ENCODE measurements around the gene WWP2. TPM values are rescaled to one million over a fixed set of nuclear protein-coding genes. Genes with fewer than 3 reads are reported as not detected.
A peak's percentile ranks its signal among the peaks of the same experiment; 100 is the strongest.

Gene WWP2
- polyA plus RNA-seq, 3 donors = 29.6 to 54.4 (median 46.0) TPM

DNA sequence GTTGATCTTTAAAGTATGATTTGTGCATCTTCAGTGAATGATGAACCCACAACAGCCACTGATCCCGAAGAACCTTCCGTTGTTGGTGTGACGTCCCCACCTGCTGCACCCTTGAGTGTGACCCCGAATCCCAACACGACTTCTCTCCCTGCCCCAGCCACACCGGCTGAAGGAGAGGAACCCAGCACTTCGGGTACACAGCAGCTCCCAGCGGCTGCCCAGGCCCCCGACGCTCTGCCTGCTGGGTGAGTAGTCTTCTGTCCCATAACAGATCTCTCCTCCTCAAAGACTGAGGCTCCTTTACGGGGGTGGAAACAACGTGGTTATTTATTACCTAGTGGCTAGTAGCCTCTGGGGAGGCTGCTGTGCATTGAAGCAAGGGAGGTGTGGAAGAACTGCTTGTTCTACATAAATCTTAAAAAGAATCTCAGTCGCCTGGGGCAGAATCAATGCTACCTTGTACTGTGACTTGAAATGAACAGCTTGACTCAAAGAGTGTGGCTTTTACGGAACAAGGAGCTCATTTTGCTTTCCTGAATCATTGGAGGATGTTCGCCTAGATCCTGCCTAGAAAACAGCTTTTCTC is 126.0 kb downstream of the WWP2 start:
- H3K79me2 ChIP-seq (ENCODE audit: insufficient read depth, low read length) = peaks cover 7% of the 10 kb centered on the region
- H3K27ac ChIP-seq (ENCODE audit: low read depth in 1 of 2, low read length in 2 of 2) = no peak overlapping the region
- no peak overlapping the region for H2AFZ ChIP-seq (ENCODE audit: insufficient read depth, low read depth, low read length, poor library complexity, severe bottlenecking)
- no peaks in the 10 kb centered on the region for H3K27me3 Mint-ChIP-seq (ENCODE audit: low read depth in 3 of 3)
- no peak overlapping the region for H3K4me2 ChIP-seq (replicated peaks; ENCODE audit: extremely low read depth, low read length, poor library complexity, severe bottlenecking)
- H3K4me3 Mint-ChIP-seq = no peak overlapping the region
- WGBS (ENCODE audit: insufficient coverage) = 94% methylated on average over 2 of the region's 15 CpGs
- H3K27ac Mint-ChIP-seq = peak overlapping the region in 2 of 7 donors; percentile 64 to 76
- H3K9me3 ChIP-seq (replicated peaks in 1 of 2; ENCODE audit: control insufficient read depth in 1 of 2, insufficient read depth in 1 of 2, low read length in 2 of 2) = no peaks in the 10 kb centered on the region
- no peak overlapping the region for H3K4me3 ChIP-seq (replicated peaks in 1 of 3; ENCODE audit: low read depth in 2 of 3, low read length in 3 of 3)
- no peaks in the 10 kb centered on the region for H3K4me1 ChIP-seq (ENCODE audit: control insufficient read depth in 1 of 2, insufficient read depth in 2 of 2, low read length in 2 of 2)
- H3K4me1 Mint-ChIP-seq = no peaks in the 10 kb centered on the region
- no peaks in the 10 kb centered on the region for H3K27me3 ChIP-seq (ENCODE audit: control insufficient read depth in 2 of 2, insufficient read depth in 2 of 2, low read length in 2 of 2)
- peaks cover 0 to 4% (median 0%) of the 10 kb centered on the region in 7 donors for H3K9me3 Mint-ChIP-seq
- TF ChIP-seq, protein P1, sequence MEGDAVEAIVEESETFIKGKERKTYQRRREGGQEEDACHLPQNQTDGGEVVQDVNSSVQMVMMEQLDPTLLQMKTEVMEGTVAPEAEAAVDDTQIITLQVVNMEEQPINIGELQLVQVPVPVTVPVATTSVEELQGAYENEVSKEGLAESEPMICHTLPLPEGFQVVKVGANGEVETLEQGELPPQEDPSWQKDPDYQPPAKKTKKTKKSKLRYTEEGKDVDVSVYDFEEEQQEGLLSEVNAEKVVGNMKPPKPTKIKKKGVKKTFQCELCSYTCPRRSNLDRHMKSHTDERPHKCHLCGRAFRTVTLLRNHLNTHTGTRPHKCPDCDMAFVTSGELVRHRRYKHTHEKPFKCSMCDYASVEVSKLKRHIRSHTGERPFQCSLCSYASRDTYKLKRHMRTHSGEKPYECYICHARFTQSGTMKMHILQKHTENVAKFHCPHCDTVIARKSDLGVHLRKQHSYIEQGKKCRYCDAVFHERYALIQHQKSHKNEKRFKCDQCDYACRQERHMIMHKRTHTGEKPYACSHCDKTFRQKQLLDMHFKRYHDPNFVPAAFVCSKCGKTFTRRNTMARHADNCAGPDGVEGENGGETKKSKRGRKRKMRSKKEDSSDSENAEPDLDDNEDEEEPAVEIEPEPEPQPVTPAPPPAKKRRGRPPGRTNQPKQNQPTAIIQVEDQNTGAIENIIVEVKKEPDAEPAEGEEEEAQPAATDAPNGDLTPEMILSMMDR (IDR thresholded peaks at IDR 0.05) = no peak
- intact Hi-C loops (cut with micrococcal nuclease) = no loop called here
- no peak for DNase-seq
- peaks cover 60 to 90% of the 10 kb centered on the region in 2 donors for H3K36me3 ChIP-seq (replicated peaks in 1 of 2; ENCODE audit: control insufficient read depth in 1 of 2, insufficient read depth in 2 of 2, low read length in 2 of 2)
- H4K20me1 ChIP-seq (ENCODE audit: insufficient read depth, low read length) = peaks cover 64% of the 10 kb centered on the region
- H3K36me3 Mint-ChIP-seq = peaks cover 62 to 72% of the 10 kb centered on the region in 2 donors
- no peak overlapping the region for H3K9ac ChIP-seq (ENCODE audit: insufficient read depth, low read length, poor library complexity, severe bottlenecking)

DNA sequence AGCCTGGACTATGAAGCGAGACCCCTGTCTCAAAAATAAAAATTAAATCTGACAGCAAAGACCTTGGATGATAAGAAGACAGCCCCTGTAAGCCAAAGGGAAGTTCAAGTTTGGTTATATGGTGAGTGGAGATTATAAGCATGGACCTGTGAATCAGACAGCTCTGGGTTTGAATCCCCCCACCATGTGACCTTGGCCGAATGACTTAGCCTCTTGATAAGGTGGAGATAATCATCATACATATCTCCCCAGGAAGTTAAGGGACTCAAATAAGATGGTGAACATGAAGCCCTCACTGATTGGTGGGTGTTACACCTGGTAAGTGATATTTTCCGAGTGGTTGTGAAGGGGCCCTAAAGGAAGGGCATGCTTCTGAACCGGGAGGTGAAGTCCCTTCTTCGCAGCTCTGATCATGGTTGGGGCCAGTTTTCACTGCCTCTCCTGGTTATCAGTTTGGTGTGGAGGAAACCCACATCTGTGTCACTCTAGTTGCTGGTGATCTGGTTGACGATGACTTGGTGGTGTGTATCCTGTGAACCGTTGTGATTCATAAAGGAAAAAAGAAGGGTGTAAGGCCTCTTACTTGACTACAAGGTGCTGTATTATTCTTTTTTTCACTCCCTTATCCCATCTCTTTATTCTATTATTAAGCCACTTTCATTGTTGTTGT is 127.3 kb downstream of the WWP2 start:
- H3K79me2 ChIP-seq (ENCODE audit: insufficient read depth, low read length) = peaks cover 7% of the 10 kb centered on the region
- TF ChIP-seq, protein P1 (IDR thresholded peaks at IDR 0.05) = no peak
- peaks cover 60 to 90% of the 10 kb centered on the region in 2 donors for H3K36me3 ChIP-seq (replicated peaks in 1 of 2; ENCODE audit: control insufficient read depth in 1 of 2, insufficient read depth in 2 of 2, low read length in 2 of 2)
- no peak overlapping the region for H2AFZ ChIP-seq (ENCODE audit: insufficient read depth, low read depth, low read length, poor library complexity, severe bottlenecking)
- H3K9me3 ChIP-seq (replicated peaks in 1 of 2; ENCODE audit: control insufficient read depth in 1 of 2, insufficient read depth in 1 of 2, low read length in 2 of 2) = no peaks in the 10 kb centered on the region
- peaks cover 68% of the 10 kb centered on the region for H4K20me1 ChIP-seq (ENCODE audit: insufficient read depth, low read length)
- no peak overlapping the region for H3K9ac ChIP-seq (ENCODE audit: insufficient read depth, low read length, poor library complexity, severe bottlenecking)
- Mint-ChIP-seq H3K9me3 (peaks cover 0 to 2% (median 0%) of the 10 kb centered on the region in 7 donors), H3K4me3 (no peak overlapping the region), H3K27ac (peak overlapping the region in 2 of 7 donors; percentile 38 to 49), H3K36me3 (peaks cover 65 to 74% of the 10 kb centered on the region in 2 donors), H3K4me1 (no peaks in the 10 kb centered on the region), H3K27me3 (ENCODE audit: low read depth in 3 of 3) (no peaks in the 10 kb centered on the region)
- no peaks in the 10 kb centered on the region for H3K4me1 ChIP-seq (ENCODE audit: control insufficient read depth in 1 of 2, insufficient read depth in 2 of 2, low read length in 2 of 2)
- no peak overlapping the region for H3K4me2 ChIP-seq (replicated peaks; ENCODE audit: extremely low read depth, low read length, poor library complexity, severe bottlenecking)
- intact Hi-C loops (cut with micrococcal nuclease) = no loop called here
- DNase-seq = no peak
- no peak overlapping the region for H3K4me3 ChIP-seq (replicated peaks in 1 of 3; ENCODE audit: low read depth in 2 of 3, low read length in 3 of 3)
- no peaks in the 10 kb centered on the region for H3K27me3 ChIP-seq (ENCODE audit: control insufficient read depth in 2 of 2, insufficient read depth in 2 of 2, low read length in 2 of 2)
- no peak overlapping the region for H3K27ac ChIP-seq (ENCODE audit: low read depth in 1 of 2, low read length in 2 of 2)
- WGBS (ENCODE audit: insufficient coverage) = 100% methylated on average over 2 of the region's 7 CpGs
